Measurements from ENCODE around the gene MAN2B1. TPM values are rescaled to one million over a fixed set of nuclear protein-coding genes. Genes with fewer than 3 reads are reported as not detected.

Gene MAN2B1
- total RNA-seq, 1 experiment from 2014 or later: 93.5 TPM

DNA sequence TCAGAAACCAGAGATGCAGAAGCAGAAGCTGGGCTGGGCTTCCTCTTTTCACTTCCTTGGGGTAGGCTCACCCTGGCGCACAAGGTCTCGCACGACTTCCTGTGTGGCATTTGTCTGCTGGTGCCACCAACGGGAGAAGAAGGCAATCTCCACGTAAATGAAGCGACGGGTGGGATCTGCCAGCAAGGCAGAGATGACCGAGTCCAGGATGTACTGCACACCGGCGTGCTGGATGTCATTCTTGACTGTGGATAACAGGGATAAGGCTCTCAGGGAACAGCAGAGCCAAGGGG, 1.3 kb downstream of the MAN2B1 start:
- H3K4me3 Mint-ChIP-seq: peak overlapping the region; percentile 37 to 93; a peak in 4 of 5 replicates
- H3K4ac ChIP-seq (ENCODE audit: low read depth, low read length): no peak overlapping the region

More for the DNA sequence above, 1.3 kb downstream of the MAN2B1 start:
- Histone ChIP-seq H3K56ac (ENCODE audit: insufficient read length, low read depth, low read length) (no peak overlapping the region), H3K23me2 (ENCODE audit: insufficient read length, low read depth, low read length, poor library complexity, severe bottlenecking) (peaks cover 23% of the 10 kb centered on the region), H2BK15ac (ENCODE audit: low read depth, low read length) (no peak overlapping the region), H3K4me2 (ENCODE audit: insufficient read depth, insufficient read length, low read length) (no peak overlapping the region), H3K9ac (ENCODE audit: extremely low read depth, insufficient read length, low read length) (no peak overlapping the region), H4K91ac (ENCODE audit: insufficient read length, low read depth, low read length) (no peak overlapping the region), H2BK12ac (ENCODE audit: insufficient read length, low read depth, low read length) (no peak overlapping the region), H3K4me1 (ENCODE audit: insufficient read depth, low read length) (no peaks in the 10 kb centered on the region), H2AK5ac (ENCODE audit: insufficient read length, low read length) (no peak overlapping the region), H3K9me3 (ENCODE audit: control insufficient read depth, low read depth, low read length) (no peaks in the 10 kb centered on the region), H3T11ph (ENCODE audit: low read length) (no peak overlapping the region), H3K27ac (ENCODE audit: insufficient read length, low read depth, low read length) (no peak overlapping the region), H3K79me1 (ENCODE audit: insufficient read depth, low read depth, low read length, poor library complexity, severe bottlenecking) (no peaks in the 10 kb centered on the region), H2BK120ac (ENCODE audit: low read depth, low read length, poor library complexity, severe bottlenecking) (no peak overlapping the region), H4K5ac (ENCODE audit: insufficient read length, low read depth, low read length) (no peak overlapping the region), H2BK5ac (ENCODE audit: insufficient read length, low read length) (no peak overlapping the region), H3K18ac (ENCODE audit: insufficient read length, low read depth, low read length) (no peak overlapping the region), H3K14ac (ENCODE audit: insufficient read depth, low read length) (no peak overlapping the region), H3K23ac (ENCODE audit: insufficient read length, low read depth, low read length) (no peak overlapping the region), H2BK20ac (ENCODE audit: low read depth, low read length, poor library complexity, severe bottlenecking) (no peak overlapping the region), H2AFZ (ENCODE audit: low read length) (no peak overlapping the region), H4K8ac (replicated peaks; ENCODE audit: insufficient read length, low read depth, low read length) (no peak overlapping the region), H3K79me2 (ENCODE audit: insufficient read depth, low read length) (no peaks in the 10 kb centered on the region), H4K20me1 (ENCODE audit: control insufficient read depth, insufficient read depth, insufficient read length) (no peaks in the 10 kb centered on the region), H3K27me3 (ENCODE audit: insufficient read depth, low read length) (no peaks in the 10 kb centered on the region)
- Mint-ChIP-seq H3K27ac (no peak overlapping the region), H3K9me3 (peaks cover 0 to 1% of the 10 kb centered on the region in 2 experiments; a peak in 2 of 5 replicates), H3K4me1 (peaks cover 24 to 41% of the 10 kb centered on the region in 2 experiments), H3K36me3 (ENCODE audit: insufficient read depth in 1 of 3, low read depth in 3 of 3) (peaks cover 3 to 34% (median 31%) of the 10 kb centered on the region in 3 experiments; a peak in 6 of 7 replicates), H3K27me3 (ENCODE audit: low read depth) (peaks cover 2% of the 10 kb centered on the region)
- TF ChIP-seq, protein P1, sequence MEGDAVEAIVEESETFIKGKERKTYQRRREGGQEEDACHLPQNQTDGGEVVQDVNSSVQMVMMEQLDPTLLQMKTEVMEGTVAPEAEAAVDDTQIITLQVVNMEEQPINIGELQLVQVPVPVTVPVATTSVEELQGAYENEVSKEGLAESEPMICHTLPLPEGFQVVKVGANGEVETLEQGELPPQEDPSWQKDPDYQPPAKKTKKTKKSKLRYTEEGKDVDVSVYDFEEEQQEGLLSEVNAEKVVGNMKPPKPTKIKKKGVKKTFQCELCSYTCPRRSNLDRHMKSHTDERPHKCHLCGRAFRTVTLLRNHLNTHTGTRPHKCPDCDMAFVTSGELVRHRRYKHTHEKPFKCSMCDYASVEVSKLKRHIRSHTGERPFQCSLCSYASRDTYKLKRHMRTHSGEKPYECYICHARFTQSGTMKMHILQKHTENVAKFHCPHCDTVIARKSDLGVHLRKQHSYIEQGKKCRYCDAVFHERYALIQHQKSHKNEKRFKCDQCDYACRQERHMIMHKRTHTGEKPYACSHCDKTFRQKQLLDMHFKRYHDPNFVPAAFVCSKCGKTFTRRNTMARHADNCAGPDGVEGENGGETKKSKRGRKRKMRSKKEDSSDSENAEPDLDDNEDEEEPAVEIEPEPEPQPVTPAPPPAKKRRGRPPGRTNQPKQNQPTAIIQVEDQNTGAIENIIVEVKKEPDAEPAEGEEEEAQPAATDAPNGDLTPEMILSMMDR (conservative IDR thresholded peaks at IDR 0.05): no peak
- WGBS (ENCODE audit: extremely low coverage, insufficient read length, low lambda C conversion rate): no CpG with 5 or more reads among the region's 10 CpGs
- no peak for DNase-seq

Measured in H9 (cell line).